ENCODE results near the gene SCUBE1. TPM values are rescaled to one million over a fixed set of nuclear protein-coding genes. Genes with fewer than 3 reads are reported as not detected.

The SCUBE1 gene
- total and polyA plus RNA-seq, 8 donors = 0.04 to 0.41 (median 0.12) TPM; not detected in 3

DNA sequence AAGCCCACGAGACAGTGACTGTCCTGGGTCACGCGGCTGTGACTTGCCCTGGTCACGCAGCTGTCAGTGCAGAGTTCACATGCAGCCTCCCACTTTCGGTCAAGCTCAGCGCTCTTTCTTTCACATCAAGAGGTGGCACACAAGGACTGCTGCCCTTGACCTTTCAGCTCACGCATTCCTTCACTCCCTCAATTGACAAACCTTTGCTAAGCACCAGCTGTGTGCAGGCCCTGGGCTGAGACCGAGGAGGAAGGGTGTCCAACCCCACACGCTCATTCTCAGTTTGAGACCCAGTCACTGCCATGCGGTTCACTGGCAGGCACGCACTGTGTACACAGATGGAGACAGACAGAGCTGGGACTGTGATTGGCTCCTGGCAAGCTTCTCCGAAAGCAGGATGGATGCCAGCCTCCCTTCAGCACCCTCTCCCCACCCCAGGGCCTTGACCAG lies 70.3 kb downstream of the SCUBE1 start:
- Histone ChIP-seq H3K36me3 (no peaks in the 10 kb centered on the region), H3K27ac (no peak overlapping the region), H3K4me3 (no peak overlapping the region), H3K27me3 (no peaks in the 10 kb centered on the region), H3K4me1 (no peaks in the 10 kb centered on the region), H3K9me3 (no peaks in the 10 kb centered on the region)
- ATAC-seq = no peak
- intact Hi-C loops (cut with DNase I) = loop anchor here (5.0 to 10.0 kb wide), 4 partner anchors 72 to 552 kb away; partner anchors contain the start of gene SCUBE1 (in 1 of the 3)
- TF ChIP-seq, protein P1, sequence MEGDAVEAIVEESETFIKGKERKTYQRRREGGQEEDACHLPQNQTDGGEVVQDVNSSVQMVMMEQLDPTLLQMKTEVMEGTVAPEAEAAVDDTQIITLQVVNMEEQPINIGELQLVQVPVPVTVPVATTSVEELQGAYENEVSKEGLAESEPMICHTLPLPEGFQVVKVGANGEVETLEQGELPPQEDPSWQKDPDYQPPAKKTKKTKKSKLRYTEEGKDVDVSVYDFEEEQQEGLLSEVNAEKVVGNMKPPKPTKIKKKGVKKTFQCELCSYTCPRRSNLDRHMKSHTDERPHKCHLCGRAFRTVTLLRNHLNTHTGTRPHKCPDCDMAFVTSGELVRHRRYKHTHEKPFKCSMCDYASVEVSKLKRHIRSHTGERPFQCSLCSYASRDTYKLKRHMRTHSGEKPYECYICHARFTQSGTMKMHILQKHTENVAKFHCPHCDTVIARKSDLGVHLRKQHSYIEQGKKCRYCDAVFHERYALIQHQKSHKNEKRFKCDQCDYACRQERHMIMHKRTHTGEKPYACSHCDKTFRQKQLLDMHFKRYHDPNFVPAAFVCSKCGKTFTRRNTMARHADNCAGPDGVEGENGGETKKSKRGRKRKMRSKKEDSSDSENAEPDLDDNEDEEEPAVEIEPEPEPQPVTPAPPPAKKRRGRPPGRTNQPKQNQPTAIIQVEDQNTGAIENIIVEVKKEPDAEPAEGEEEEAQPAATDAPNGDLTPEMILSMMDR (IDR thresholded peaks at IDR 0.05) = no peak
- DNase-seq = no peak
- 41 to 58% methylated on average over 12 of the region's 12 CpGs for WGBS, 2 donors
- no peak for FAIRE-seq

DNA sequence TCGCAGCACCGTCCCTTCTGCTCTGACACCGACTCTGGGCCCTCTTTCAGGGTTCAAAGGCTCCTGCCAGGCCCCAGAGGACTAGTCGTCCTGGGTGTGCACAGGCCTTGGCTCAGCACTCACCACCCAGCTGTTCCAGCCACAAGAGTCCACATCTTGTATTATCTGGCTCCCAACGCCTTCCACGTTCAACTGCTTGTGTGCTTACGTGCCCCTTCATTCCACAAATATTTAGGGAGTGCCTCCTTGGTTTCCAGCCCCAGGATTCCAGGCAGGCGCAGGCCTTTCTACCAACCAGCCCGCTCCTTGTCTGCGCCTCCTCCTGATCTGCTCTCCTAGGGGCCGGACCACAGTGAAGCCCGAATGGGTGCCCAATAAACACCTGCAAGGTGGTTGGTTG lies 70.9 kb downstream of the SCUBE1 start:
- no peaks in the 10 kb centered on the region for H3K36me3 ChIP-seq
- H3K4me3 ChIP-seq = no peak overlapping the region
- DNase-seq (no peak), ATAC-seq (no peak), FAIRE-seq (no peak)
- H3K27ac ChIP-seq = no peak overlapping the region
- WGBS, 2 donors = 71 to 81% methylated on average over 12 of the region's 12 CpGs
- intact Hi-C loops (cut with DNase I) = loop anchor here (5.0 to 10.0 kb wide), 4 partner anchors 72 to 552 kb away; partner anchors contain the start of gene SCUBE1 (in 1 of the 3)
- H3K9me3 ChIP-seq = no peaks in the 10 kb centered on the region
- H3K4me1 ChIP-seq = no peaks in the 10 kb centered on the region
- H3K27me3 ChIP-seq = no peaks in the 10 kb centered on the region
- TF ChIP-seq, protein P1 (IDR thresholded peaks at IDR 0.05) = no peak

DNA sequence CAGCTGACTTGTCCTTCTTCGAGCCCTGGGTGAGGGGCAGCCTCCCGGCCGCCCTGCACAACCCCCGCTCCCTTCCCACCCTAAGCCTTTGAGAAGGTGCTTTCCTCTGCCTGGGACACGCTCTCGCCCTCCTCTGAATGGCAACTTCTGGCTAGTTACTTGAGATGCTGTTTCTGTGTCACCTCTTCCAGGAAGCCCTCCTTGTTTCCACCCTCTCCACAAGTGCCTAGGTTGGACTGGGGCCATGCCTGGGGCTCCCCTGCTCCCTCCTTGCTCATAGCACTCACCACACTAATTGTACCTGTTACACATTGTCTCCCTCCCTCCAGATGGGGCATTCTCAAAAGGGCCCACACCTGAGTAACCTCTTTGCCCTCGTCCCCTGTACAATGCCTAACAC lies 72.2 kb downstream of the SCUBE1 start:
- no peaks in the 10 kb centered on the region for H3K4me1 ChIP-seq
- DNase-seq (no peak), ATAC-seq (no peak), FAIRE-seq (no peak)
- H3K9me3 ChIP-seq = no peaks in the 10 kb centered on the region
- no peak overlapping the region for H3K4me3 ChIP-seq
- 75 to 85% methylated on average over 7 of the region's 7 CpGs for WGBS, 2 donors
- TF ChIP-seq, protein P1 (IDR thresholded peaks at IDR 0.05) = no peak
- no peak overlapping the region for H3K27ac ChIP-seq
- no peaks in the 10 kb centered on the region for H3K27me3 ChIP-seq
- no peaks in the 10 kb centered on the region for H3K36me3 ChIP-seq
- intact Hi-C loops (cut with DNase I) = loop anchor here (5.0 to 10.0 kb wide), 4 partner anchors 74 to 554 kb away; partner anchors contain the start of gene SCUBE1 (in 1 of the 3)

DNA sequence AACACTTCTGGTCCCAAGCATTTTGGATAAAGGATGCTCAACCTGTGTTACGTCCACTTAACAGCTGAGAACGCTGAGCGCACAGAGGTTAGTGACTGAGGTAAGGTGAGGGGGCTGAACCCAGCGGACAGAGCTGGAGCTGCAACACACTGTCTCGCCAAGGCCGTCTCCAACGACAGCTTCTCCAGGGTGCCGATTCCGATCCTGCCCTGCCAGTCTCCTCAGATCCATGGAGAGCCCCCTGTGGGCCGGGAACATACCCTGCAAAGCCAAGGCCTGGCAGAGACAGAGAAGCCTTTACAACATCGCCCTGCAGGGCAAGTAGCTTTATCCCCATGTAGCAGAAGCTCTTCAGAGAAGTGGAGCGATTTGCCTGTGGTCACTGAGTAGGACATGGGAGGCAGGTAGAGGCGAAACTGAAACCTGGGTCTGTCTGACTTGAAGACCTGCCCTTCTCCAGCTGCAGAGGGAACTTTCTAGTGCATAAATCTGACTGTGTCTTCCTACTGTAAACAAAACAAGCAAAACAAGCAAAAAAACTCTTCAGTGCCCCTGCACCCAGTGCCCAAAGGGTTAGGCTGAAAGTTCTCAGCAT lies 72.8 kb downstream of the SCUBE1 start:
- no peak for DNase-seq
- 50 to 55% methylated on average over 13 of the region's 13 CpGs for WGBS, 2 donors
- no peak for ATAC-seq
- Histone ChIP-seq H3K9me3 (no peaks in the 10 kb centered on the region), H3K27ac (no peak overlapping the region), H3K27me3 (no peaks in the 10 kb centered on the region), H3K4me1 (no peaks in the 10 kb centered on the region), H3K4me3 (no peak overlapping the region), H3K36me3 (no peaks in the 10 kb centered on the region)
- FAIRE-seq = no peak
- intact Hi-C loops (cut with DNase I) = loop anchor here (5.0 to 10.0 kb wide), 4 partner anchors 74 to 554 kb away; partner anchors contain the start of gene SCUBE1 (in 1 of the 3)
- TF ChIP-seq, protein P1 (IDR thresholded peaks at IDR 0.05) = no peak

DNA sequence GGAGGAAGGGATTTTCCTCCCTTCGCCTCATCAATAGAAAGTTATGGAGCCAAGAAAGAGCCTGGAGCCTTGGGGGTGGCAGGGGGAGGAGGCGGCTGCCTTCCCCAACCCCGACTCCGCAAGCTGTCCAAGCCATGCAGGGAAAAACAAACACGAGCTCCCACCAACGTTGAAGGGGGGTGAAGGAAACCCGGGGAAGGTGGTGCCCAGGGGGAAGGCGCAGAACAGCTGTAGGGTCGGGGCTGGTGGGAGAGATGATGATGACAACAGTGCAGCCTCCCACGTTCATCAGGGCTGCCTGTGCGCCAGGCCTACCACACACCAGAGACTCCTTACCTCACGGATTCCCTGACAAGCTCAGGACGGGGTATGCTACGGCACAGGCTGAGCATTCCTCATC lies 73.5 kb downstream of the SCUBE1 start:
- Histone ChIP-seq H3K4me1 (peaks cover 0 to under 1% (median 0%) of the 10 kb centered on the region in 3 donors), H3K9me3 (no peaks in the 10 kb centered on the region), H3K4me3 (no peak overlapping the region), H3K27ac (no peak overlapping the region), H3K27me3 (no peaks in the 10 kb centered on the region), H3K36me3 (no peaks in the 10 kb centered on the region)
- intact Hi-C loops (cut with DNase I) = loop anchor here (5.0 to 10.0 kb wide), 4 partner anchors 75 to 555 kb away; partner anchors contain the start of gene SCUBE1 (in 1 of the 3)
- TF ChIP-seq, protein P1 (IDR thresholded peaks at IDR 0.05) = no peak
- ATAC-seq = no peak
- FAIRE-seq = no peak
- DNase-seq = no peak
- 50 to 56% methylated on average over 14 of the region's 14 CpGs for WGBS, 2 donors

All from pancreas (tissue), 10 donors.